GM12864 (cell line): ENCODE data around the gene CDHR2.

ENCODE experiments used
- DNase-seq: peaks from one replicate; pipeline ENCODE4 v3.0.0-alpha.2; 2011; ENCODE audit warnings: low read depth
- H3K4me3 ChIP-seq: 2 replicates; pipeline ENCODE4 v1.5.1; 2011; ENCODE audit warnings: mild to moderate bottlenecking, low read depth, low read length, control low read depth
- CTCF ChIP-seq: IDR thresholded peaks from 2 replicates; pipeline ENCODE4 v1.5.1; 2011; ENCODE audit warnings: low read depth, mild to moderate bottlenecking, moderate library complexity, low read length, control low read depth, inconsistent platforms; ENCODE audit errors: missing control alignments

Gene CDHR2

GRCh38 chr5:176559683-176560082 lies 10.5 kb downstream of the CDHR2 start:
- H3K4me3 ChIP-seq = no peak overlapping the region
- no peak for TF ChIP-seq CTCF
- no peak for DNase-seq

- no peak overlapping the region for H3K4me3 ChIP-seq
- no peak for TF ChIP-seq CTCF
- no peak for DNase-seq
These were observed 11.2 kb downstream of the CDHR2 start for GRCh38 chr5:176560364-176560763.

- H3K4me3 ChIP-seq = no peak overlapping the region
- no peak for DNase-seq
- no peak for TF ChIP-seq CTCF
These were observed 12.1 kb downstream of the CDHR2 start for GRCh38 chr5:176561259-176561658.

- TF ChIP-seq CTCF = no peak
These were observed 13.0 kb downstream of the CDHR2 start for GRCh38 chr5:176562189-176562588.

GRCh38 chr5:176564002-176564401 lies 14.9 kb downstream of the CDHR2 start:
- no peak for DNase-seq
- no peak overlapping the region for H3K4me3 ChIP-seq
- no peak for TF ChIP-seq CTCF

More at GRCh38 chr5:176562189-176562588, 13.0 kb downstream of the CDHR2 start:
- H3K4me3 ChIP-seq = no peak overlapping the region
- DNase-seq = no peak

GRCh38 chr5:176565760-176566288 lies 16.7 kb downstream of the CDHR2 start:
- H3K4me3 ChIP-seq = no peak overlapping the region
- TF ChIP-seq CTCF = no peak
- DNase-seq = no peak

GRCh38 chr5:176568657-176569056 lies 19.5 kb downstream of the CDHR2 start:
- H3K4me3 ChIP-seq = no peak overlapping the region
- TF ChIP-seq CTCF = no peak

More at GRCh38 chr5:176568657-176569056, 19.5 kb downstream of the CDHR2 start:
- no peak for DNase-seq
